IPS-11a (cell line): Measurements from ENCODE around the gene RAB8A.
"Not testable (repeated sequence)": the region's sequence is repeated elsewhere in the genome, so short reads cannot be mapped to it uniquely, and the experiment has no call there.

ENCODE experiments used
- H3K4me3 ChIP-seq: one replicate; pipeline ENCODE4 v1.5.1; 2013; ENCODE audit warnings: low read depth, low read length, control low read depth

The RAB8A gene

DNA sequence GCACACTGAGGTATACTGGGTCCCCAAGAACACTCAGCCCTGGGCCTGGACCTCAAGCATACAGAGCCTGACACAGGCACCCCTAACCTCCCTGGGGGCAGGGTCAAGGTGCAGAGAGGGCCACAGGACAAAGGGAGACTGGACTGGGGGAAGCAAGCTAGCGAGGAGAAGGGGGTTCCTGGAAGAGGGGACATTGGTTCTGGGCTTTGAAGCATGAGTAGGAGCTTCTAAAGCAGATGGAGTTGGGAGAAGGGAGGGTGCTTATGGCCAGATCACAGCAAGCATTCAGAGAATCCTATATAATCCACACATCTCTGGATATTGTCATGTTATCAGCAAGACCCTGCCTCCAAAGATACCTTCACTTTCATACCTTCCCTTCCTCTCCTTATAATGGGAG lies 58.4 kb downstream of the RAB8A start:
- H3K4me3 ChIP-seq = no peak overlapping the region

DNA sequence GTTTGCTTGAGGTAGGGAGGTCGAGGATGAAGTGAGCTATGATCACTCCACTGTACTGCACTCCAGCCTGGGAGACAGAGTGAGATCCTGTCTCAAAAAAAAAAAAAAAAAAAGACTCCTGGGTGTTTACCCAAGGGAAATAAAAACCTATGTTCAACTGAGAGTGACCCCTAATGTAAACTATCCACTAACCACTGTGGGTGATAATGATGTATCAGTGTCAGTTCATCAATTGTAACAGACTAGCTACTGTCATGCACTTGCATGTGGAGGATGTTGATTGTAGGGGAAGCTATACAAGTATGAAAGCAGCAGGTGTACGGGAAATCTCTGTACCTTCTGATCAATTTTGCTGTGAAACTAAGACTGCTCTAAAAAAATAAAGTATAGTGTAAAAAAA lies 64.3 kb downstream of the RAB8A start:
- H3K4me3 ChIP-seq = no peak overlapping the region

DNA sequence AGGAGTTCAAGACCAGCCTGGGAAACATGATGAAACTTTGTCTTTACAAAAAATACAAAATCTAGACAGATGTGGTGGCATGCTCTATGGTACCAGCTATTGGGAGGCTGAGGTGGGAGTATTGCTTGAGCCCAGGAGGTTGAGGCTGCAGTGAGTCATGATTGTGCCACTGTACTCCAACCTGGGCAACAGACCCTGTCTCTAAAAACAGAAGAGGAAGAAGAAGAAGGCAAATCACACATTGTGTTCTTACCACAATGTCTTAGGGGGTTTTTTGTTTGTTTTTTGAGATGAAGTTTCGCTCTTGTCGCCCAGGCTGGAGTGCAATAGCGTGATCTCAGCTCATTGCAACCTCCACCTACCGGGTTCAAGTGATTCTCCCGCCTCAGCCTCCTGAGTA lies 67.2 kb downstream of the RAB8A start:
- H3K4me3 ChIP-seq = not testable (repeated sequence)

- H3K4me3 ChIP-seq = no peak overlapping the region
These were observed 68.9 kb downstream of the RAB8A start for GRCh38 chr19:16180611-16181010.
